Suprapubic skin (tissue), 4 donors: ENCODE results near the gene AIFM3. TPM values are rescaled to one million over a fixed set of nuclear protein-coding genes. Genes with fewer than 3 reads are reported as not detected.
A peak's percentile ranks its signal among the peaks of the same experiment; 100 is the strongest.

Experiments
- DNase-seq, 2 donors: peaks; one replicate each; pipeline ENCODE4 v3.0.0-alpha.2; 2019; ENCODE audit warnings: low spot score in 2 of 2
- H3K27ac ChIP-seq: fragments of 200-600 bp; sonication (generic); one replicate; pipeline ENCODE4 v1.5.1; 2019
- H3K27me3 ChIP-seq: fragments of 200-600 bp; sonication (generic); one replicate; pipeline ENCODE4 v1.5.1; 2019
- H3K36me3 ChIP-seq: fragments of 200-600 bp; sonication (generic); one replicate; pipeline ENCODE4 v1.5.1; 2019
- H3K4me1 ChIP-seq: fragments of 200-600 bp; sonication (generic); one replicate; pipeline ENCODE4 v1.5.1; 2019
- H3K4me3 ChIP-seq: fragments of 200-600 bp; sonication (generic); one replicate; pipeline ENCODE4 v1.5.1; 2019; ENCODE audit warnings: mild to moderate bottlenecking
- H3K9me3 ChIP-seq: fragments of 200-600 bp; sonication (generic); one replicate; pipeline ENCODE4 v1.5.1; 2019
- EP300 ChIP-seq: sonication (generic); formaldehyde crosslinking; IDR thresholded peaks from one replicate; pipeline ENCODE4 v1.6.1; 2017; ENCODE audit warnings: antibody characterized with exemption
- POLR2A ChIP-seq, 2 donors: fragments of 450-650 bp; IDR thresholded peaks; one replicate each; pipeline ENCODE4 v1.6.1; 2017; ENCODE audit warnings: antibody characterized with exemption in 2 of 2, mild to moderate bottlenecking in 2 of 2, moderate library complexity in 2 of 2
- POLR2AphosphoS5 ChIP-seq, 3 donors: sonication (generic); formaldehyde crosslinking; IDR thresholded peaks; one replicate each; pipeline ENCODE4 v1.6.1; 2017; ENCODE audit warnings: antibody characterized with exemption in 3 of 3
- WGBS: methylation state at CpG from one replicate; pipeline ENCODE4 v1.1.5; 2018; 5-methylcytosine and 5-hydroxymethylcytosine counted together
- total RNA-seq, 4 donors: library from RNA; depleted of rRNA; stranded (reverse); fragments of >200 nt; gene quantifications; one replicate each; pipeline ENCODE4 v1.1.0, GENCODE V29; 2016
- TF ChIP-seq, protein P1 (sequence below), 2 donors: fragments of 200-600 bp in 1 of 2; fragments of 450-650 bp in 1 of 2; sonication (generic) in 1 of 2; IDR thresholded peaks; one replicate each; pipeline ENCODE4 v1.5.1; 2016 to 2019; ENCODE audit warnings: antibody characterized with exemption in 2 of 2, mild to moderate bottlenecking in 1 of 2, moderate library complexity in 1 of 2

AIFM3 gene
- total RNA-seq, result under 1 TPM in 1 of 4 donors, not detected in 3; 0.72 TPM

GRCh38 chr22:20966883-20967696 is at the start of gene AIFM3:
Gene AIFM3, plus strand, starts transcription at chr22:20967255. Its CDS starts 690 bp downstream, at chr22:20967945.
- Histone ChIP-seq H3K4me3 (no peak within 1 kb of the TSS), H3K27me3 (no peaks in the 10 kb centered on the region), H3K9me3 (no peaks in the 10 kb centered on the region), H3K4me1 (peaks cover 15% of the 10 kb centered on the region), H3K27ac (no peak within 1 kb of the TSS), H3K36me3 (no peaks in the 10 kb centered on the region)
- TF ChIP-seq POLR2AphosphoS5 (IDR thresholded peaks at IDR 0.05) (no peak), EP300 (no peak), POLR2A (IDR thresholded peaks at IDR 0.05) (no peak)
- TF ChIP-seq, protein P1, sequence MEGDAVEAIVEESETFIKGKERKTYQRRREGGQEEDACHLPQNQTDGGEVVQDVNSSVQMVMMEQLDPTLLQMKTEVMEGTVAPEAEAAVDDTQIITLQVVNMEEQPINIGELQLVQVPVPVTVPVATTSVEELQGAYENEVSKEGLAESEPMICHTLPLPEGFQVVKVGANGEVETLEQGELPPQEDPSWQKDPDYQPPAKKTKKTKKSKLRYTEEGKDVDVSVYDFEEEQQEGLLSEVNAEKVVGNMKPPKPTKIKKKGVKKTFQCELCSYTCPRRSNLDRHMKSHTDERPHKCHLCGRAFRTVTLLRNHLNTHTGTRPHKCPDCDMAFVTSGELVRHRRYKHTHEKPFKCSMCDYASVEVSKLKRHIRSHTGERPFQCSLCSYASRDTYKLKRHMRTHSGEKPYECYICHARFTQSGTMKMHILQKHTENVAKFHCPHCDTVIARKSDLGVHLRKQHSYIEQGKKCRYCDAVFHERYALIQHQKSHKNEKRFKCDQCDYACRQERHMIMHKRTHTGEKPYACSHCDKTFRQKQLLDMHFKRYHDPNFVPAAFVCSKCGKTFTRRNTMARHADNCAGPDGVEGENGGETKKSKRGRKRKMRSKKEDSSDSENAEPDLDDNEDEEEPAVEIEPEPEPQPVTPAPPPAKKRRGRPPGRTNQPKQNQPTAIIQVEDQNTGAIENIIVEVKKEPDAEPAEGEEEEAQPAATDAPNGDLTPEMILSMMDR (IDR thresholded peaks at IDR 0.05), result no peak
- no peak for DNase-seq
- 58% methylated on average over 11 of the region's 22 CpGs for WGBS

GRCh38 chr22:20918663-20919218 is 48.3 kb upstream of the AIFM3 start:
- no peaks in the 10 kb centered on the region for H3K36me3 ChIP-seq
- no peak for DNase-seq
- peak overlapping the region; percentile 98 for H3K27ac ChIP-seq
- no peaks in the 10 kb centered on the region for H3K9me3 ChIP-seq
- H3K27me3 ChIP-seq, result no peaks in the 10 kb centered on the region
- peak overlapping the region; percentile 100 for H3K4me3 ChIP-seq
- under 1% methylated on average over 19 of the region's 19 CpGs for WGBS
- TF ChIP-seq, protein P1 (IDR thresholded peaks at IDR 0.05), result no peak
- TF ChIP-seq POLR2A (IDR thresholded peaks at IDR 0.05) (no peak), POLR2AphosphoS5 (IDR thresholded peaks at IDR 0.05) (no peak), EP300 (no peak)
- H3K4me1 ChIP-seq, result peaks cover 47% of the 10 kb centered on the region

DNA sequence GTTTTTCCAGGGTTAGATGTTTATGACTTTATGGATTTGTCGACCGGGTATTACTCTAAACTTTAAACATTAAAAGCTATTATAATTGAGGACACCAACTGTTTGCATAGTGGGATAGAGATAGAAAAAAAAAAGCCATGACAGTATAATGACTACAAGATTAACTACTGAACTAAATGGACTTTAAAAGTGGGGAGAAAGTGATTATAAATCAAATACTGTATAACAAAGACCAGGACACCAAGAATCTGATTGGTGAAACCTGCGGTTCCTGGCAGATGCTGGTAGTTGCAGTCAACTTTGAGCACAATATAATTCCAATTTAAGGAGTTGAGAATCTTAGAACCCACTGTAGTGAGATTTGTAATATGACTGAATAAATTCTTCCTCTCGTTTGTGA is 47.3 kb upstream of the AIFM3 start:
- no peak for DNase-seq
- Histone ChIP-seq H3K36me3 (no peaks in the 10 kb centered on the region), H3K27ac (no peak overlapping the region), H3K4me1 (peaks cover 53% of the 10 kb centered on the region), H3K9me3 (no peaks in the 10 kb centered on the region), H3K4me3 (peak overlapping the region; percentile 100), H3K27me3 (no peaks in the 10 kb centered on the region)
- 4% methylated on average over 4 of the region's 4 CpGs for WGBS
- TF ChIP-seq EP300 (no peak), POLR2A (IDR thresholded peaks at IDR 0.05) (no peak), POLR2AphosphoS5 (IDR thresholded peaks at IDR 0.05) (no peak)
- TF ChIP-seq, protein P1 (IDR thresholded peaks at IDR 0.05), result no peak

- peaks cover 61% of the 10 kb centered on the region for H3K4me1 ChIP-seq
- peak overlapping the region; percentile 100 for H3K4me3 ChIP-seq
- H3K36me3 ChIP-seq, result no peaks in the 10 kb centered on the region
- no peaks in the 10 kb centered on the region for H3K27me3 ChIP-seq
- no peak overlapping the region for H3K27ac ChIP-seq
- no peak for TF ChIP-seq POLR2AphosphoS5 (IDR thresholded peaks at IDR 0.05)
- no peak for TF ChIP-seq POLR2A (IDR thresholded peaks at IDR 0.05)
- TF ChIP-seq EP300, result no peak
- TF ChIP-seq, protein P1 (IDR thresholded peaks at IDR 0.05), result no peak
- WGBS, result 37% methylated on average over 3 of the region's 3 CpGs
- DNase-seq, result peak in 1 of 2 donors; percentile 21
- H3K9me3 ChIP-seq, result no peaks in the 10 kb centered on the region
Measured at GRCh38 chr22:20920881-20921203, 46.2 kb upstream of the AIFM3 start.

DNA sequence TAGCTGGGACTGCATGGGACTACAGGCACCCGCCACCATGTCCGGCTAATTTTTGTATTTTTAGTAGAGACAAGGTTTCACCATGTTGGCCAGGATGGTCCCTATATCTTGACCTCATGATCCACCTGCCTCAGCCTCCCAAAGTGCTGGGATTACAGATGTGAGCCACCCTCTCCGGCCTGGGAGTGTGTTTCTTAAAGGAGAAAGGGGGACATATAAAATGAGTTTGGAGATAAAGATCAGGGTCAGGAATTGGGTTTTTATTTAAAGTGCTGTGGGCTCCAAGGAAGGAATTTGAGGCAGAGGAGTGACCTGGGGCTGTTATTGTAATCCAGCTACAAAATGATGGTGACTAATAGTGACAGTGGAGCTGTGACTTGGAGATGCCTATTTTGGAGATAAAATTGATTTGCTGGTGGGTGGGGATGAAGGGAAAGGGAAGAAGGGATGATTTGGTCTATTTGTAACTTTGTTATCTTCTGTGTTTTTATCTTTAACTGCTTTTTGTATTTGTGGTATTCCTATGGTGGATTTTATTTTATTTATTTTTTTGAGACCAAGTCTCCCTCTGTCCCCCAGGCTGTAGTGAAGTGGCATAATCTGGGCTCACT is 44.8 kb upstream of the AIFM3 start:
- no peak overlapping the region for H3K27ac ChIP-seq
- no peaks in the 10 kb centered on the region for H3K36me3 ChIP-seq
- no peak for TF ChIP-seq EP300
- no peak for TF ChIP-seq POLR2AphosphoS5 (IDR thresholded peaks at IDR 0.05)
- peak in 1 of 2 donors; percentile 11 for DNase-seq
- H3K4me3 ChIP-seq, result no peak overlapping the region
- WGBS, result 72% methylated on average over 3 of the region's 3 CpGs
- H3K4me1 ChIP-seq, result peaks cover 61% of the 10 kb centered on the region
- no peaks in the 10 kb centered on the region for H3K9me3 ChIP-seq
- H3K27me3 ChIP-seq, result no peaks in the 10 kb centered on the region
